HL-60 (cell line): Measurements from ENCODE around the gene TJP1.

Experiments
- POLR2AphosphoS5 ChIP-seq: IDR thresholded peaks from 2 replicates; pipeline ENCODE4 v1.6.1; 2012; ENCODE audit warnings: low read depth
- TF ChIP-seq, protein P1 (sequence below): IDR thresholded peaks from one replicate; pipeline ENCODE4 v1.5.1; 2011; ENCODE audit warnings: low read length, control low read depth, inconsistent platforms; ENCODE audit not compliant: insufficient read depth

DNA sequence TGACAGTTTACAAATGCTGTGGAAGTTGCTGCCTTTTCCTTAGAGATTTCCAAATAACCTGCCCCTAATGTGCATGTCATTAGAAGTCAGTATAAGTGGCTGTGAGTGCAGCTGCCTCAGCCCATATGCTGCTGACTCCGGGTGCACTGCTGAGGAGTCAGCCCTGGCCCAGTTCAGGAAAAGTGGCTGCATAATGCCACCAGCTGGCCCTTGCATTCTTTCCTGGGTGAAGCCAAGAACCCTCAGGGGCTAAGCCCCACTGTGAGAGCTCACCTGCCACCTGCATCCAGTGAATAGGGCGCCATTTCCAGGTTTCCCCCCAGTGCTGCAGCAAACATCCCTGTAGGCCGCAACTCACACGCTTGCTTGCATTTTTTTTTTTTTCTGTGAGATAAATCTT, 139.9 kb downstream of the TJP1 start:
- TF ChIP-seq, protein P1, sequence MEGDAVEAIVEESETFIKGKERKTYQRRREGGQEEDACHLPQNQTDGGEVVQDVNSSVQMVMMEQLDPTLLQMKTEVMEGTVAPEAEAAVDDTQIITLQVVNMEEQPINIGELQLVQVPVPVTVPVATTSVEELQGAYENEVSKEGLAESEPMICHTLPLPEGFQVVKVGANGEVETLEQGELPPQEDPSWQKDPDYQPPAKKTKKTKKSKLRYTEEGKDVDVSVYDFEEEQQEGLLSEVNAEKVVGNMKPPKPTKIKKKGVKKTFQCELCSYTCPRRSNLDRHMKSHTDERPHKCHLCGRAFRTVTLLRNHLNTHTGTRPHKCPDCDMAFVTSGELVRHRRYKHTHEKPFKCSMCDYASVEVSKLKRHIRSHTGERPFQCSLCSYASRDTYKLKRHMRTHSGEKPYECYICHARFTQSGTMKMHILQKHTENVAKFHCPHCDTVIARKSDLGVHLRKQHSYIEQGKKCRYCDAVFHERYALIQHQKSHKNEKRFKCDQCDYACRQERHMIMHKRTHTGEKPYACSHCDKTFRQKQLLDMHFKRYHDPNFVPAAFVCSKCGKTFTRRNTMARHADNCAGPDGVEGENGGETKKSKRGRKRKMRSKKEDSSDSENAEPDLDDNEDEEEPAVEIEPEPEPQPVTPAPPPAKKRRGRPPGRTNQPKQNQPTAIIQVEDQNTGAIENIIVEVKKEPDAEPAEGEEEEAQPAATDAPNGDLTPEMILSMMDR: no peak
- no peak for TF ChIP-seq POLR2AphosphoS5
